Measurements from ENCODE around the gene PI4K2A.
"Not testable (repeated sequence)": the region's sequence is repeated elsewhere in the genome, so short reads cannot be mapped to it uniquely, and the experiment has no call there.

Gene PI4K2A

DNA sequence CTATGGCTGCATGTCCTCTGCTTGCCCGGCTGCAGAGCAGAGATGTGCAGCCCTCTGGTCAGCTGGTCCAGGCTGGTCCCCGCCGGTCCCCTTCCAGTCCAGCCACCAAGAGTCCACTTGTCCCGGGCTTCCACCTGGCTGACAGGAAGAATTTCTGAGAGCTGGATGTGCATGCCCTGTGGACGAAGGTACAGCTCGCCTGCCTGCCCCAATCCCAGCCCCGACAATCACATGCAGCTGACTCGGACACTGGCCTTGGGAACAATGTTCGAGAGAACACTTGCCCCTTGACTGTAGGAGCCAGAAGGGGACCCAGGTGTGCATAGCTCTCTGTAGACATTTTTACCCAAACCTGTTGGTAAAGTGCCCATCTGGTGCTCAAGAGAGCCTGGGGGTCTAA is 34.8 kb downstream of the PI4K2A start:
- no peak for DNase-seq (ENCODE audit: low spot score)

DNA sequence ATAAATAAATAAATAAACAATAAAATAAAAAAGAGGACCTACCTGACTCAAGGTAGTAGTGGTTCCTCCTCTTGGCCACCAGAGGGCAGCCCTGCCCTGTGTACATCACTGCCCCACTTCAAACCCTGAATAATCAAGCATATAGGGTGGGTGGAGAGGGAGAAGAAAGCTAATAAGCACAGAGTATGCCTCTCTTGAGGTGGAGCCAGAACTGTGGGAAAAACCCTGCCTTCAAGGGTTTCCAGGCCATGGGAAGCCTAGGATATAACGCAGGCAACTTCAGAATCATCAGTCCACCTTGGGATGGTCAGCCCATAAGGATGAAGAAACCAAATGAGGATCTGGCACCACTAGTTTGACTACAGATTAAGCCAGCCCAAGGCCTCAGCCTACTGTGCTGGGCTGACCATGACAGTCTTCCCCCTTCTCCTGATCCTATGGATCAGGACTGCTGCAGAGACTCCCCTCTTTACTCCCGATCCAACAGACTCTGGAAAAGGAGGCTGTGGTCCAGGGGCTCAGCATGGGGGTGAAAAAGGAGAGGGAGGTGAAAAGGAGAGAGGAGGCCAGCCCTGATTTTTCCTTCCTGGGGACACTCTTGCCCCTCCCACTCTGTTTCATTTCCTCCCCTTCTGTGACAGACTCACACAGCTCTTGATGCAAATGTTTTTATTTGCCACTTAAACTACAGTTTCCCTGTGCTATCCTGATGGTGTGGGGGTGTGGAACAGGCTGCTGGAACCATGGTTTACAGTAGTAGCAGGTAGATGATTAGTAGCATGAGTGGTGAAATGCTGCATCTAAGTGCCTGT is 36.5 kb downstream of the PI4K2A start:
- DNase-seq (ENCODE audit: low spot score) = peak; percentile 46

DNA sequence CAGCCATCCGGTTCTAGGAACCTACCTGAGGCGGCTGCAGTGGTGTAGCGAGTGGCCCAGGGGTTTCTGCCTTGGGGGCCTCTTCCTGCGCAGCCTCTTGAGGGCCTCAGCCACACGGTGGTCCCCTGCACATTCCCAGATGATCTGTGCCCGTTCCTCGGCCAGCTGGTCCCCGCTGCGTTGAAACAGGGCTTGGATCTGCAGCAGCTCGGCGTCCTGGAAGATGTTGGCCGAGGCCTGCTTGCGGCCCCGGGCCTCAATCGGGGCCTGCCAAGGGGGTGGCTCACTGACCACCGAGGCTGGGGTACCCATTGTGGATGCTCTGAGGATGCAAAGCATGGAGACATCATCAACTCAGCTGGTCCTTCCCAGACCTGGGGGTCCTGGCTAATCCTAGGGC is 39.1 kb downstream of the PI4K2A start:
- no peak for DNase-seq (ENCODE audit: low spot score)

DNA sequence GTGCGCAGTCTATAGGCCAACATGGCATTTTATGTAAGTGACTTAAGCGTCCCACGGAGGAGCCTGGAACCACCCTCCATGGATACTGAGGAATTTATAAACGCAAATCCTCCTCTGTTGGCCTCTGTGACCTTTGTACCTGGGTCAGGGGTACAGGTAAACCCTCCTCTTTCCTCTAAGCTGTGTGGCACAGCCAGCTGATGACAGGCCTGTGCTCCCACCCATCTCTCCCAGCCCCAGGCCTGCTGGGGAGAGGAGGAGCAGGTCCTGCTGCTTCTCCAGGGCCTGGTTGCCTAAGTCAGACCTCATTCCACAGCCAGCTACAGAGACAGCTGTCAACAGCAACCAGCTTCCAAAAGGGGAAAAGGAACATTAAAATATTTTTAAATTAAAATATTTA is 41.6 kb downstream of the PI4K2A start:
- no peak for DNase-seq (ENCODE audit: low spot score)

DNA sequence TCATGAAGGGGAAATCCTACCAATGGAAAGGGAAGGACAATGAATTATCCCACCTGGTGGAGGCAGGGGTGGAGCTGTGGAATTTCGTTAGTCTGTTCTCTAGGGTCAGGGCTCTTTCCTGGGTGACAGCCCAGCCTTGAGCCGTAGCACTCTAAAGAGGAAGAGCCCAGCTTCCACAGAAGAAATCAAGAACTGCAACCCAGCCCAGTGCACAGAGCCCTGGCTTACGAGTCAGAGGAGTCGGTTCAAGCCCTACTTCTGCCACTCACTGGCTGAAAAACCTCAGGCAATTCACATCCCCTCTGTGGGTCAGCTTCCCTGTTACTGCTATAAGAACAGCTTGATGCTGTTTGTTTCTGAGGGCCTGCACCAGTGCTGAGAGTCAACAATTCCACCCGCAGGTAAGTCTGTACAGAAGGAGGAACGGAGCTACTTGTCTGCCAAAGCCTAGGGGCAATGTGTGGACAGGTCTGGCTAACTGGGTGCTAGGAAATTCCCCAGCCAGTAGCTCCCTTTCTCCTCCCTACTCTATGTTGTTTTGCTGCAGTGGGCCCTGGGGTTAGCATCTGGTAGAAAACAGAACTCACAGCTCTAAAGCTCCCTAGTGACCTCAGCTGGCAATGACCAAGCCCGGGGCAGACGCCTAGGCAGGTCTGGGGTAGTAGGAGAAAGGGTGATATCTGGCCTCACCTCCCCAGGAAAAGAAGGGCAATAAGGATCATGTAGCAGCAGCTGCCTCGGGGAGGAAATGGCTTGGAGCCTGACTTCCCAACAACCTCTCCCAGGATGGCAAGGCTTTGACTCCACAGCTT is 43.3 kb downstream of the PI4K2A start:
- peak; percentile 36 for DNase-seq (ENCODE audit: low spot score)

DNA sequence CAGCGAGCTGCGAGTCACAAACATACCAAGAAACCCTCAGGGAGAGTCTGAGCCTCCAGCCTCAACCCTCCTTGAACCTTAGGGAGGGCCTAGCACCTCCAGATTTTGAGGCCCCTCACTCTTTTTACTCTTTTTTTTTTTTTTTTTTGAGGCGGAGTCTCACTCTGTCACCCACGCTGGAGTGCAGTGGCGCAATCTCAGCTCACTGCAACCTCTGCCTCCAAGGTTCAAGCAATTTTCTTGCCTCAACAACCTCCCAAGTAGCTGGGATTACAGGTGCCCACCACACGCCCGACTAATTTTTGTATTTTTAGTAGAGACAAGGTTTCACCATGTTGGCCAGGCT is 43.9 kb downstream of the PI4K2A start:
- DNase-seq (ENCODE audit: low spot score) = not testable (repeated sequence)

DNA sequence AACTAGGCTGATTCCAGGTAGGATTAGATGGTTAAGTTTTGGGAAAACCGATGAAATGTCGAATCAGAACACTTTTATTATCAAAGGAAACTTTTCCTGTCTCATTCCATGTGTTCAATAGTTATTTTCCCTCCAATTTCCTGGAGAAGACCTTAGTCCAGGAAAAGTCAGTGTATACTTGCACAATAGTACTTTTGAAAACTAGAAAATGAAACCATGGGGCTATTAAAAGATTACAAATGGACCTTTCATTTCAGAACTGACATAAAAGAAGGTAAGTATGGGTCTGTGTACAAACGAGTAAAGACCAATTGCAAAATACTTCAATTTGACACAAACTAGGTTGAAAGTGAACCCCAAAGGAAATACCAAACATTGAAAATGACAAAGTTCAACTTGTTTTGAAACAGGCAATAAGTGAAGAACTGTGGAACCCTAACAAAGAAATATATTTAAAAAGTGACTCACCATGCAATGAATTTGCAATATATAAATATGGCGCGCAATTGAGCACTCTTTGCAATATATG is 44.5 kb downstream of the PI4K2A start:
- no peak for DNase-seq (ENCODE audit: low spot score)

DNA sequence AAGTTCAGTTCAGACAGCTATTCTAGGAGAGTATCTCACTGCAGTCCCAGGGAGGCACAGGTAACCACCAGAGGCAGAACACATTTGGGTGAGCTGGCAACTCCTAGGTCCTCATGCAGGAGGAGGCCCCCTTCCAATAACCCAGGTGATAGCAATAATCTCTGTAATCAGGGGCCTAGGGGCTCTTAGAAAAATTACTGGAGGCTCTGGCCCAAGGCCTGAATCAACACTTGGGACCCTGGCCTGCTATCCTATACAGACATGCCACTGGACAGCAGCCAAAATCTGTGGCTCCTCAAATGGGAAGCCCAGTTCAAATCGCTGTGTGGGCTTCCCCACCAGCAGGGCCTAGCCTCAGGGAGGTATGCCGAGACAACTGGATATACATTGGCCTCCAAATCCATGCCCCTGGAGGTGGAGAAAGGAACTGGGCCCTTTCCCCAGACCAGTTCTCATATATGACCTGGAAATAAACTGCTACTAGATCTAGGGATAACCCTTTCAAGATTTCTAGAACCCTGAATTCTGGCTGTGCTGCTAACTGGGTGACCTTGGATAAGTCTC is 45.0 kb downstream of the PI4K2A start:
- no peak for DNase-seq (ENCODE audit: low spot score)

DNA sequence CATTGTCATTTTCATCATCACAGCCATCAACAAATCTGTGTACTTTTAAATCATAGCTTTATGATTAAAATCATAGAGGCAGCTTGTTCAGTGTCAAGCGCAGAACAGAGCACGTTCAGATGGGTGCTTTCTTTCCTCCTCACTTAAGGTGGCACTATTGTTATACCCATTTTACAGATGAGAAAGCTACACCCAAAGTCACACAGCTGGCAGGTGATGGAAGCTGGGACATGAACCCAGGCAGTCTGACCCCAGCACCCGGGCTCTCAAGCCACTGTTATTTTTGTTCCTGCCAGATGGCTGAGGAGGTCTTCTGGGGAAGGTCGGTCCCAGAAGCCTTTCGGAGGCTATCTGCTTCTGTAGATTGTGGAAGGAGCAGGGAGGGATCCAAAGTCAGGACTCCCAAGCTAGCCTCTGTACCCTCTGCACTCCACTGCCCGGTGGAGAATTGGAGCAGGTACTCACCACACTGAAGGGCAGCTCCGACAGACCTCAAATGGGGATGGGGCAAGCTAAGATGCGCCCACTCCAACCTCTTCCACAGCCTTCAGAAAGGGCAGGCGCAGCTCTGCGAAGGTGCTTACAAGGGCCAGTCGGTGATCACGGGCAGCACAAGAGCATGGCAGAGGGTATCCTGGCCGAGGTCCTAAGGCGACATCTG is 46.0 kb downstream of the PI4K2A start:
- DNase-seq (ENCODE audit: low spot score) = no peak

DNA sequence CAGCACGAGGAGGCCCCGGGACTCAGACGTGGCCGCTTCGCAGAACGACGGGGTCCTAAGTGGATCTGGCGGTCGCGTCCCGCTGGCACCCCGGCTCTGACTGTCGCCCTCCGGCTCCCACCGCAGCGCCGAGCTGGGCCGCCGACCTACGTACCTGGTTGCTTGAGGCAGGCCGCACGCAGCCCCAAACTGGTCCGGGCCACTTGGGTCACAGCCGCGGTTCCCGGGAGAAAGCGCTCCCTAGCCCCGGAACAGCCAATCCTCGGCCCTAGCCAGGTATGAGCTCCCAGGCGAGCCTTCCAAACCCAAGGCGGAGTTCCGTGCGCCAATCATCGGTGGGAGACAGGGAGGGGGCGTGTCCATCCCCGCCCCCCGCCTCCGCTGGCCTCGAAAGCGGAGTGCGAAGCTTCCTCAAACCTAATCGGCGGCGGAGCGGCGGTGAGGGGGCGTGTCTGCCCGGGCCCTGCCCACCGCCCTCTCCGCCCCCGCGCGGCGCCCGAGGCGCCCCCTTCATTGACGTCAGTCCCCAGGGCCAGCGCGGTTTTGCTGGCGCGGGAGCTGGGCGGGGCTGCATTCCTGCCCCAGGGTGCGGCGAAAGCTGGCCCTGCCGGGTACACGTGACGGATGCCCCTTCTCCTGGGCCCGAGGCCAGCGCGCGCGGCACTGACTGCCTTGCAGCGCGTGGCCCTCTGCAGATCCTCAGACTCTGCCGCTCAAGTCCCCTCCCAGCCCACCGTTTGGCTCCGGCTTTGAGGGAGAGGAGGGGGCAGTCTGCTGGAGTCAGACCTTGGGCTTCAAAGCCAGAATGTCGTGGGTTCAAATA is 46.7 kb downstream of the PI4K2A start, which contains the start of gene AVPI1:
AVPI1 (minus strand) TSS at position 280 of the 823 bp plus-strand sequence. CDS start 7,336 bp downstream, outside the sequence.
- DNase-seq (ENCODE audit: low spot score) = peak; percentile 92

DNA sequence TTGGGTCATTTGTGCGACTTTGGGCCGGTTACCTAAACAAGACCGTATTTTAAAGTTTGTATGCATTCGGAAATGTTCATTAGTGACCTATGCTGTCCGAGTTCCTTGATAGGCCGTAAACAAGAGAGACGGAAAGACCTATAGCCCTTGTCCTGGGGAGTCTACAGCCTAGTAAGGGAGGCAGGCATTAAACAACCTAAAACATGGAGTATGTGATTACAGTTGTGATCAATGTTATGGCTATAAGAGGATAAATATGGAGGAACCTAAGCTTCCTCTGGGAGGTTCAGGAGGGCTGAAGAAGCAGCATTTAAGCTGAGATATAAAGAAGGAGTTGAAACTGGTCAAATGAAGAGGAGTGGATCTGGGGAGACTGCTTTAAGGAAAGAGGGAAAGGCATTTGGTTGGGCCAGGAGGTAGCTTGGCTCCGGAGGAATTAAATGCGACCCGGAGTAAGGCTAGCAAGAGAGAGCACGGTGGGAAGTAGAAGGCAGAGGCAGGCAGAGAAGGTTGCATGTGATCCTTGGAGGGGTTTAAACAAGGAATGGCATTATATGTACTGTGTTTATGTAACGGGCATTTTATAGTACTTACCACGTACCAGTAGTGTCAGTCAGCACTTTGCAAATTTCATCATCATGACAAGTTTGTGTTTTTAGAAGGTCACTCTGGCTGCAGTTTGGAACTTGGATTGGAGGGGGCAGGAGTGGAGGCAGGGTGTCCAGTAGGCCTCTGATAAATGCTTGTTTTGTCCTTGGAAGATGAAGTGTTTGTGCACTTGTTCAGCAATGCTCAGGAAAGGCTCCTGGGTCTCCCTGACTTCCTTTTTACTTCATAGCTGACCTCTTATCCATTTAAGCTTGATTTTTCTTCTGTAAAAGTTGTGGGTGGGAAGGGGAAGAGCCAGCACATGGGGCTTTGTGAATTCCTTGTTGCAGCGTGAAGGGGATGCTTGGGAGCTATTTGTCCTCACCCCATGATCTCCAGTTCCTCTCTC is 47.6 kb downstream of the PI4K2A start:
- DNase-seq (ENCODE audit: low spot score) = no peak

DNA sequence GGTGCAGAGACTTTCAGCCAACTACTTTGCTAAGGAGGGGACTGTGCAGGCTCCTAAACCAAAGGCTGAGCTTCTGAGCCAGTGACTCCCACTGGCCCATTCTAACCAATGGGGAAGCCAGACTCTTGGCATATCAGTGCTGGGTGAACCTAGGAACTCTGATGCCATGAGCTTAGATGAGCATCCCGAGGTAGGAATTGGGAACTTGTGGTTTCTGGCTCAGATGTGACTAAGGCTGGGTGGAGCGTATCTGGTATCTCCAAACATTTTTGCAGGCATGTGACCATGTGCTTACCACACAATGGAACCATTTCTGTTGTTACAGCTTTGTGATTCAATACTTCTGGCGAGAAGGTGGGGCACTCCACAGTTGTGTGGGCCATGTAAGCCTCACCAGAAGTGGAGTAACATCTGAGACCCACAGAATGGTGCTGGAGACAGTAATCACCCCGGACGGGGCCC is 49.1 kb downstream of the PI4K2A start:
- DNase-seq (ENCODE audit: low spot score) = no peak

DNA sequence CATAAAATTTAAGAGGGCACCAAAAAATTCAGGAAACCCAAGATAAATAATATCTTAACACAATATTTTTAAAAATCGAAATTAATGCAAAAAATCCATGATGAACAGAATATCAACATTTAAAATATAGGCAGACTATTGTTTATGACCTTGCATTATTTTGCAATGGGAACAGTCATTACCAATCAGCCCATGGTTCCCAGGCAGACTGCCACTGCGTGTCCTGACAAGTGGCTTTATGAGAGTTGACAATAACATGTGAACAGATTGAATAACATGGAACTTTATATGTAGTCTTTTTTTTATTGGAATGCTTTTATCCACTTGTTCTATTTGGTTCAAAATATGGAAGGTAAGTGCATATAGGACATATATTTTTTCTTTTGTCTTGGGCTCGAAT is 49.7 kb downstream of the PI4K2A start:
- no peak for DNase-seq (ENCODE audit: low spot score)

DNA sequence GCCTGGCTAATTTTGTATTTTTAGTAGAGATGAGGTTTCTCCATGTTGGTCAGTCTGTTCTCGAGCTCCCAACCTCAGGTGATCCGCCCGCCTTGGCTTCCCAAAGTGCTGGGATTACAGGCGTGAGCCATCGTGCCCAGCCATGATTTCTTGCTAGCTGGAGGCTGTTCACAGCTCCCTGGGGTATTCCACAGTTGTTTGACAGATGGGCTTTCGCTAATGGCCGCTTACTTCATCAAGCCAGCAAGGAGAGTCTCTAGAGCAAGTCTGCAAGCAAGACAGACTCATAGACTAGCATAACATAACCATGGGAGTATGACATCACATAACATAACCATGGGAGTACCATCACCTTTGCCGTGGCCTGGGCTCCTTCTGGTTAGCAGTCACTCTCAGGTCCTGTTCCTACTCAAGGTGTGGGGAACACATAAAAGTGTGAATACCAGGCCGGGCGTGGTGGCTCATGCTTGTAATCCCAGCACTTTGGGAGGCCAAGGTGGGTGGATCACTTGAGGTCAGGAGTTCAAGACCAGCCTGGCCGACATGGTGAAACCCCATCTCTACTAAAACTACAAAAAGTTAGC is 57.7 kb downstream of the PI4K2A start:
- DNase-seq (ENCODE audit: low spot score) = not testable (repeated sequence)

DNA sequence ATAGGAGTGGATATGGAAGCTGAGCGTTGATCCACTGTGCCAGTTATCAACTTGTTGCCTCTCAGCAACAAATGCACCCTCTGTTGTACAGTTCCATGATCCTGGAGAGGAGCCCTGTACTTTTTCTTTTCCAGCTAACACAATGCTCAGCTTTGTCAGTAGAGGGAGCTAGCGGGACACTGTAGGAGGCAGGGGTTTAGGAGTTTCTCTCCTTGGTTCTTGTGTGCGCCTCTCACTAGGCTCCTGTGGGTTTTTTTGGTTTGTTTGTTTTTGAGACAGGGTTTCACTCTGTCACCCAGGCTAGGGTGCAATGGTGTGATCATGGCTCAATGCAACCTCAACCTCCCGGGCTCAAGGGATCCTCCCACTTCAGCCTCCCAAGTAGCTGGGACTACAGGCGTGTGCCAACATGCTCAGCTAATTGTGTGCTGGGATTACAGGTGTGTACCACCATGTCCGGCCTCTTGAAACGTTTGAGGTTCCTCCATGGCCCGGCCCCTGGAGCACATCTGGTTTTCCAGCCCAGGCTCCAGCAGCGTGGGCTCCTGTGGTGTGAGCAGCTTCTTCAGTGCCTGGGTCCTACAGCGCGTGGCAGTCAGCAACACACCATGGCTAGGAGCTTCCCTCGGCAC is 61.1 kb downstream of the PI4K2A start:
- DNase-seq (ENCODE audit: low spot score) = peak; percentile 75

DNA sequence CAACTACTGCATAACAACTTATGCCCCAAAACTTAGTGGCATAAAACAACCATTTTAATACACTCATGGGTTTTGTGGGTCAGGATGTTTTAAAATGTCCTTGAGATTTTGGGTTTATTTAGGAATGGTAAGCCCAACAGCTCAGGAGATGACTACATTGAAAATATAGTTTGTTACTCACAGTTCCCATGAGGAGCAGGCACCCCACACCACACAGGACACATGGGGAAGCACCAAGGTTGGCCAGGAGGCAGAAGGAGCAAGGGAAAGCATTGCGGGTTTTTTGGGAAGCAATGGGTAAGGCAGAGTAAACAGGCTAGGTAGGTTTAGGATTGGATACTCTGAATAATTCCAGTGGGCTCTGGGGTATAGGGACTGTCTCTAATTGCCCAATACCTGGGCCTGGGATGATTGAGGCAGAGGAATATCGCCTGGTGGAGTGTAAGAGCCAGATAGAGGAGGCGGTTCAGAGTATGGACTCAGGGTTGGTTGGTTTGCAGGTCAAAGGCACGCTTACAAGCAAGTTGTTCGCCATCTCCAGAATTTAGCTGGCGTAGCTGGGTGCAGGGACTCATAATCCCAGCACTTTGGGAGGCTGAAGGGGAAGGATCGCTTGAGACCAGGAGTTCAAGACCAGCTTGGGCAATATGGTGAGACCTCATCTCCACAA is 63.1 kb downstream of the PI4K2A start:
- no peak for DNase-seq (ENCODE audit: low spot score)

DNA sequence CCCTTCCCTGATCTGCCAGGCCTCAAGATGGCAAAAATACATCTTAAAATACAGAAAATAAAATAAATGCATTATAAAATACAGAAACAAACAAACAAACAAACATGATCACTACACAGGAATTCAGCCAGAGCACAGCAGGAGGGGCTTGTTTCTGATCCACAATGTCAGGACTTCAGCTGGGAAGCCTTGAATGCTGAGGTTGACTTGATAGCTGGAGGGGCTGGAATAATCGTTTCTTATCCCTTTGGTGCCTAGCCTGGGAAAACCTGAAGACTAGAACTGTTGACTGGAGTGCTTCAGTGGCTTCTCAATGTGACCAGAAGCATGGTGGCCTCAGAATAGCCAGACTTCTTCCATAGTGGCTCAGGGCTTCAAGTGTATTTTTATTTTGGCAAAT is 63.9 kb downstream of the PI4K2A start:
- no peak for DNase-seq (ENCODE audit: low spot score)

DNA sequence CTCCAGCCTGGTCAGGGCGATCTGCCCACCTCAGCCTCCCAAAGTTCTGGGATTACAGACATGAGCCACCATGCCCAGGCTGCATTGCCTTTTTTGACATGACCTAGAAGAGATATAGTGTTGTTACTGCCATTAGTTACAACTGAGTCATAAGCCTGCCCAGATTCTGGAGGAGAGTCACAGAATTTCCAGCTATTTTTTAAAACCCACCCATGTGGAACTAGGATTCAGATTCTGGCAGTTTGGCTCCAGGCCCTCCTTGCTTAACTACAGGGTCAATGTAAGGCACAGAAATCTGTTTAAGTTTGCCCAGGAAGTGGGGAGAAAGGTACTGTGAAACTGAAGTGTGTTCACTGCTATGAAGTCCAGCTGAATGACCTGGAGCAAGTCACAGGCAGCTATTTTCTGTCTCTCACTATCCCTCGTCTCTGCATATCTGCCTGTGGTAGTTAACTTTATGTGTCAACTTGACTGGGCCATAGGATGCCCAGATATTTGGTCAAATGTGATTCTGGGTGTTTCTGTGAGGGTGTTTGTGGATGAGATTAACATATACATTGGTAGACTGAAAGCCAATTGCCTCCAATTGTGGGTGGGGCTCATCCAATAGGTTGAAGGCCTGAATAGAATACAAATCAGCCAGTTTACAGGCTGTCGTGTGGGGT is 64.7 kb downstream of the PI4K2A start:
- DNase-seq (ENCODE audit: low spot score) = no peak

Measured in kidney capillary endothelial cell (primary cell).